ENCODE results near the gene EPB41L2.
"Not testable (repeated sequence)": the region's sequence is repeated elsewhere in the genome, so short reads cannot be mapped to it uniquely, and the experiment has no call there.

The EPB41L2 gene

GRCh38 chr6:130937942-130938604 lies 125.0 kb downstream of the EPB41L2 start:
- no peak for DNase-seq

GRCh38 chr6:130936933-130937332 lies 126.1 kb downstream of the EPB41L2 start:
- no peak for DNase-seq

GRCh38 chr6:130935978-130936377 lies 127.1 kb downstream of the EPB41L2 start:
- DNase-seq = no peak

- no peak for DNase-seq
These were observed 128.0 kb downstream of the EPB41L2 start for GRCh38 chr6:130934848-130935585.

- DNase-seq = no peak
These were observed 129.3 kb downstream of the EPB41L2 start for GRCh38 chr6:130933712-130934200.

GRCh38 chr6:130932921-130933320 lies 130.1 kb downstream of the EPB41L2 start:
- no peak for DNase-seq

- no peak for DNase-seq
These were observed 130.6 kb downstream of the EPB41L2 start for GRCh38 chr6:130932438-130932837.

- DNase-seq = no peak
These were observed 131.4 kb downstream of the EPB41L2 start for GRCh38 chr6:130931683-130932082.

GRCh38 chr6:130929036-130929678 lies 133.9 kb downstream of the EPB41L2 start:
- DNase-seq = no peak

GRCh38 chr6:130928158-130928912 lies 134.7 kb downstream of the EPB41L2 start:
- DNase-seq = no peak

GRCh38 chr6:130927305-130927704 lies 135.7 kb downstream of the EPB41L2 start:
- DNase-seq = no peak

- no peak for DNase-seq
These were observed 139.7 kb downstream of the EPB41L2 start for GRCh38 chr6:130923350-130923749.

- no peak for DNase-seq
These were observed 140.1 kb downstream of the EPB41L2 start for GRCh38 chr6:130922922-130923321.

GRCh38 chr6:130920969-130921368 lies 142.1 kb downstream of the EPB41L2 start:
- DNase-seq = no peak

GRCh38 chr6:130918171-130918570 lies 144.9 kb downstream of the EPB41L2 start:
- DNase-seq = no peak

- not testable (repeated sequence) for DNase-seq
These were observed 147.4 kb downstream of the EPB41L2 start for GRCh38 chr6:130915606-130916005.

GRCh38 chr6:130913120-130913519 lies 149.9 kb downstream of the EPB41L2 start:
- DNase-seq = peak; percentile 6

GRCh38 chr6:130912434-130912833 lies 150.6 kb downstream of the EPB41L2 start:
- no peak for DNase-seq

GRCh38 chr6:130908958-130909357 lies 154.1 kb downstream of the EPB41L2 start:
- DNase-seq = no peak

GRCh38 chr6:130908188-130908587 lies 154.9 kb downstream of the EPB41L2 start:
- DNase-seq = no peak

- no peak for DNase-seq
These were observed 155.4 kb downstream of the EPB41L2 start for GRCh38 chr6:130907687-130908086.

- no peak for DNase-seq
These were observed 156.2 kb downstream of the EPB41L2 start for GRCh38 chr6:130906736-130907381.

- DNase-seq = no peak
These were observed 159.4 kb downstream of the EPB41L2 start for GRCh38 chr6:130903602-130904001.

Data from hematopoietic multipotent progenitor cell treated with erythropoietin and hydrocortisone succinate and interleukin-3 and kit ligand, for 8 days (in vitro differentiated cells).